LNCAP (cell line): ENCODE data around the gene PSMA5.

ENCODE experiments used
- CTCF ChIP-seq: fragments of 450-650 bp; IDR thresholded peaks from 2 replicates; pipeline ENCODE4 v1.5.1; 2017; ENCODE audit warnings: mild to moderate bottlenecking

The PSMA5 gene

GRCh38 chr1:109425391-109426280, 612 bp downstream of the PSMA5 start:
- TF ChIP-seq CTCF = no peak

- TF ChIP-seq CTCF = no peak
Observed at GRCh38 chr1:109423498-109423897, 2.8 kb downstream of the PSMA5 start.

- no peak for TF ChIP-seq CTCF
Observed at GRCh38 chr1:109412551-109412950, 13.7 kb downstream of the PSMA5 start.

GRCh38 chr1:109404838-109405237, 21.4 kb downstream of the PSMA5 start:
- no peak for TF ChIP-seq CTCF

GRCh38 chr1:109402025-109402424, 24.2 kb downstream of the PSMA5 start:
- no peak for TF ChIP-seq CTCF

- no peak for TF ChIP-seq CTCF
Observed at GRCh38 chr1:109400035-109400655, 26.1 kb downstream of the PSMA5 start.

GRCh38 chr1:109399326-109399957, 26.8 kb downstream of the PSMA5 start:
- TF ChIP-seq CTCF = peak; percentile 59
